Panc1 (cell line): Measurements from ENCODE around the gene PANK4. TPM values are rescaled to one million over a fixed set of nuclear protein-coding genes. Genes with fewer than 3 reads are reported as not detected.
"Not testable (repeated sequence)": the region's sequence is repeated elsewhere in the genome, so short reads cannot be mapped to it uniquely, and the experiment has no call there.

Source experiments
- ATAC-seq: fragments of 200-7000 bp; cut with Tn5 transposase; 2 replicates; pipeline ENCODE4 v1.9.1; 2020; ENCODE audit warnings: mild to moderate bottlenecking, moderate library complexity
- BruUV-seq: library from RNA; stranded (reverse); fragments of 400-500 nt; replicated peaks from 2 replicates; lab custom pipeline; 2021; lab: Mats Ljungman, UMichigan
- CTCF ChIA-PET: fragments of 300-600 bp; sonication (Branson Sonifier 250); formaldehyde crosslinking; loops from one replicate; lab custom pipeline; 2022; ENCODE audit warnings: antibody characterized with exemption; lab: Charles Lee
- POLR2A ChIA-PET: fragments of 300-600 bp; sonication (Branson Sonifier 250); formaldehyde crosslinking; loops from one replicate; lab custom pipeline; 2022; ENCODE audit warnings: antibody characterized with exemption; lab: Charles Lee
- DNase-seq: peaks from one replicate; pipeline ENCODE4 v3.0.0-alpha.2; 2010; ENCODE audit warnings: low read depth, low spot score
- H3K27ac ChIP-seq: 2 replicates; pipeline ENCODE4 v1.5.1; 2011; ENCODE audit warnings: mild to moderate bottlenecking, low read length, inconsistent platforms
- H3K27me3 ChIP-seq: fragments of 200-500 bp; sonication (Bioruptor generic); 2 replicates; pipeline ENCODE4 v1.6.0; 2014; ENCODE audit warnings: low read length, inconsistent platforms; ENCODE audit not compliant: control insufficient read depth, insufficient read depth
- H3K36me3 ChIP-seq: fragments of 200-500 bp; sonication (Bioruptor generic); 2 replicates; pipeline ENCODE4 v1.5.1; 2014; ENCODE audit warnings: inconsistent platforms, mild to moderate bottlenecking, low read length, moderate library complexity; ENCODE audit not compliant: control insufficient read depth, insufficient read depth
- H3K4me1 ChIP-seq: 2 replicates; pipeline ENCODE4 v1.5.1; 2011; ENCODE audit warnings: inconsistent platforms, mild to moderate bottlenecking, low read length, moderate library complexity; ENCODE audit not compliant: control insufficient read depth, insufficient read depth
- H3K4me3 ChIP-seq, 2 experiments: 2 replicates each; pipeline ENCODE4 v1.5.1; 2011 to 2012; ENCODE audit warnings: low read depth in 2 of 2, low read length in 2 of 2, mild to moderate bottlenecking in 2 of 2, inconsistent platforms in 1 of 2, moderate library complexity in 1 of 2
- H3K9me3 ChIP-seq: fragments of 200-500 bp; sonication (Bioruptor generic); 2 replicates; pipeline ENCODE4 v1.5.1; 2014; ENCODE audit warnings: low read depth, mild to moderate bottlenecking, inconsistent platforms, low read length, moderate library complexity; ENCODE audit not compliant: control insufficient read depth, insufficient read depth
- POLR2AphosphoS5 ChIP-seq: IDR thresholded peaks from 2 replicates; pipeline ENCODE4 v1.6.1; 2012; ENCODE audit warnings: mild to moderate bottlenecking, low read depth, low read length, moderate library complexity
- REST ChIP-seq, 2 experiments: IDR thresholded peaks; 2 replicates each; pipeline ENCODE4 v1.6.1; 2011 to 2012; ENCODE audit warnings: low read depth in 2 of 2, control low read depth in 1 of 2, low read length in 1 of 2, mild to moderate bottlenecking in 1 of 2, moderate library complexity in 1 of 2; ENCODE audit not compliant: insufficient read depth in 1 of 2
- SIN3A ChIP-seq: IDR thresholded peaks from 2 replicates; pipeline ENCODE4 v1.6.1; 2012; ENCODE audit warnings: low read depth, mild to moderate bottlenecking, low read length, moderate library complexity, borderline replicate concordance; ENCODE audit not compliant: insufficient read depth
- TCF7L2 ChIP-seq: IDR thresholded peaks from 2 replicates; pipeline ENCODE4 v1.6.1; 2011; ENCODE audit warnings: mild to moderate bottlenecking, low read depth, low read length, inconsistent platforms
- in situ Hi-C: cut with HindIII; loops from 2 replicates; pipeline ENCODE4 v1.10.0; 2016; ENCODE audit warnings: low sequenced_read_pairs, low pct_unique_long_range_greater_than_20kb
- intact Hi-C: fragments of 100-400 bp; cut with micrococcal nuclease; formaldehyde crosslinking; loops from one replicate; pipeline ENCODE4 v1.10.0; 2022; ENCODE audit not compliant: unreplicated experiment
- total RNA-seq: library from RNA; stranded (reverse); gene quantifications from one replicate; pipeline ENCODE4 v1.2.1, GENCODE V29; 2021; ENCODE audit not compliant: unreplicated experiment
- TF ChIP-seq, protein P1 (sequence below): fragments of 450-650 bp; IDR thresholded peaks from 2 replicates; pipeline ENCODE4 v1.5.1; 2017; ENCODE audit warnings: mild to moderate bottlenecking

PANK4 gene
- total RNA-seq, 1 experiment from 2014 or later = 35.9 TPM

DNA sequence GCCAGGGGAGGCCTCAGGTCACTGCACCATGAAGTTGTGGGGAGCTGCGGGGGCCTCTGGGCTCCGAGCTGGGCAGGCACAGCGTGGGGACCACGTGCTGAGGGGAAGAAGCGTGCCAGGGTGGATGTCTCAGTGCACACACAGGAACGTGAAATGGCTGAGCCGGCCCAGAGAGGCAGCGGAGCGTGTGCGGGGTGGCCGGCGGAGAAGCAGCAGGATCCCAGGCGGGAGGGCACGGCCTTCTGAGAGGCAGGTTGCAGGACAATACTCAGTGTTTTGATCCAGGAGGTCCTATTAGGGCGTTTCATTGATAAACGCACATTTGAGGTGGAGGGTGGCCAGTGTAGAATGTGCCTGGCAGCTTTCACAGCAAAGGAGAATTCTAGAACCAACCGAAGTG lies 42.7 kb upstream of the PANK4 start:
- intact Hi-C loops = no loop called here
- DNase-seq = no peak
- Histone ChIP-seq H3K27ac (no peak overlapping the region), H3K27me3 (no peaks in the 10 kb centered on the region), H3K36me3 (no peaks in the 10 kb centered on the region), H3K4me3 (no peak overlapping the region), H3K4me1 (no peaks in the 10 kb centered on the region), H3K9me3 (peaks cover 9% of the 10 kb centered on the region; the same call in 1 of the 2 replicates)
- BruUV-seq = no TSS peak
- no peak for ATAC-seq
- no peak for TF ChIP-seq SIN3A
- TF ChIP-seq REST (IDR thresholded peaks at IDR 0.05; ENCODE audit: insufficient read depth in 1 of 2, low read depth in 2 of 2, low read length in 1 of 2) = no peak
- no peak for TF ChIP-seq TCF7L2
- no peak for TF ChIP-seq POLR2AphosphoS5
- TF ChIP-seq, protein P1, sequence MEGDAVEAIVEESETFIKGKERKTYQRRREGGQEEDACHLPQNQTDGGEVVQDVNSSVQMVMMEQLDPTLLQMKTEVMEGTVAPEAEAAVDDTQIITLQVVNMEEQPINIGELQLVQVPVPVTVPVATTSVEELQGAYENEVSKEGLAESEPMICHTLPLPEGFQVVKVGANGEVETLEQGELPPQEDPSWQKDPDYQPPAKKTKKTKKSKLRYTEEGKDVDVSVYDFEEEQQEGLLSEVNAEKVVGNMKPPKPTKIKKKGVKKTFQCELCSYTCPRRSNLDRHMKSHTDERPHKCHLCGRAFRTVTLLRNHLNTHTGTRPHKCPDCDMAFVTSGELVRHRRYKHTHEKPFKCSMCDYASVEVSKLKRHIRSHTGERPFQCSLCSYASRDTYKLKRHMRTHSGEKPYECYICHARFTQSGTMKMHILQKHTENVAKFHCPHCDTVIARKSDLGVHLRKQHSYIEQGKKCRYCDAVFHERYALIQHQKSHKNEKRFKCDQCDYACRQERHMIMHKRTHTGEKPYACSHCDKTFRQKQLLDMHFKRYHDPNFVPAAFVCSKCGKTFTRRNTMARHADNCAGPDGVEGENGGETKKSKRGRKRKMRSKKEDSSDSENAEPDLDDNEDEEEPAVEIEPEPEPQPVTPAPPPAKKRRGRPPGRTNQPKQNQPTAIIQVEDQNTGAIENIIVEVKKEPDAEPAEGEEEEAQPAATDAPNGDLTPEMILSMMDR = no peak
- ChIA-PET CTCF (no interaction called here), POLR2A (no interaction called here)
- in situ Hi-C loops = no loop called here

GRCh38 chr1:2568187-2568816 lies 41.9 kb upstream of the PANK4 start:
- BruUV-seq, DNase-seq, intact Hi-C loops, H3K4me3 ChIP-seq, POLR2A ChIA-PET, H3K9me3 ChIP-seq, CTCF ChIA-PET, in situ Hi-C loops, H3K27ac ChIP-seq, H3K36me3 ChIP-seq, H3K4me1 ChIP-seq, H3K27me3 ChIP-seq: not testable (repeated sequence)
- ATAC-seq = 0 out of 2 replicates have a peak, but pooled peaks have one; percentile 32

DNA sequence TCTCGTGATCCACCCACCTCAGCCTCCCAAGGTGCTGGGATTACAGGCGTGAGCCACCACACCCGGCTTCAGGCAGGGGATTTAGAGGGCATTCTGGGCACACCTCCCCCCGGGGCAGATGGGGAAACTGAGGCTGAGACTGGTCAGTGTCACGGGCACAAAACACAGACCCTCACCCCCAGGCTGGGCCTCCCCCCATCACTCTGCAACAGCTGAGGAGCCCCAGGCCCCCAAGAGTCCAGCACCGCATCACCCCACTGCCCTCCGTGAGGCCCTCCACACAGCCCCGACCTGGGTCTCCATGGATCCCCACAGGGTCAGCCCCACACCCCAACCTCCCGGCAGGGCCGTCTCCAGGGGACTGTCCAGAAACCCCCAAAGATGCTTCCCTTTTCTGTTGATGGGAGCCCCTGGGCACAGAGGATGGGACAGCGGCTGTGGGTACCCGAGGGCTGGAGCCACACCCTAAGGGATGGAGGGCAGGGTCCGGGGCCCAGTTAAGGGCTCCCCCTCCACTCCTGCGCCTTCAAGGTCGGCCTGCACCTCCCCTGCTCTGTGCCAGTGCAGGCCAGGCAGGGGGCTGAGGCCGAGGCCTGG lies 40.8 kb upstream of the PANK4 start:
- CTCF ChIA-PET = no interaction called here
- intact Hi-C loops = no loop called here
- H3K4me1 ChIP-seq = no peaks in the 10 kb centered on the region
- no peaks in the 10 kb centered on the region for H3K36me3 ChIP-seq
- in situ Hi-C loops = no loop called here
- H3K27ac ChIP-seq = no peak overlapping the region
- no peaks in the 10 kb centered on the region for H3K9me3 ChIP-seq
- BruUV-seq = no TSS peak
- DNase-seq (no peak), ATAC-seq (no peak)
- no peak overlapping the region for H3K4me3 ChIP-seq
- H3K27me3 ChIP-seq = no peaks in the 10 kb centered on the region
- POLR2A ChIA-PET = no interaction called here
- TF ChIP-seq REST (IDR thresholded peaks at IDR 0.05; ENCODE audit: insufficient read depth in 1 of 2, low read depth in 2 of 2, low read length in 1 of 2) (no peak), TCF7L2 (no peak), SIN3A (no peak), POLR2AphosphoS5 (no peak)
- TF ChIP-seq, protein P1 = no peak
